ENCODE results near the gene MYO3B.

DNA sequence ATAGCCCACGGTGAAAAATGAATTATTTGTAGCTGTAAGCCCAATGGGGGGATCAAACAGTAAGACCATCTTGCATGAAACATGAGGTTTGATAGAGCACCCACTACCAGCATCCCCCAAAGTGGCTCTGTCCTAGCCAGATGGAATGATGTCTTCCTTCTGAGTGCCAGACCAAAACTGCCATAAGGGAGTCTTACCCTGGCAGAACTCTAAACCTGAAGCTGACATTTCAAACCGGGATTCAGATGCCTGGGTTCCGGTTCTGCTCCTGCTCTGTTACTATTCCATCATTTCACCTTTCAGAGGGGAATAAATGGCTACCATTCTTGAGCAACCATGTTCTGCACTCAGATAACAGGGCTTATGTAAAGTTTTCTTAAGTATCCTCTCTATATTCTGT lies 67.4 kb downstream of the MYO3B start:
- TF ChIP-seq GATA2 (IDR thresholded peaks at IDR 0.05; ENCODE audit: low read depth, low read length) = no peak
- TF ChIP-seq GATA3 (IDR thresholded peaks at IDR 0.05; ENCODE audit: low read depth, low read length) = no peak
